SK-N-SH (cell line): ENCODE measurements around the gene ZNF184. TPM values are rescaled to one million over a fixed set of nuclear protein-coding genes. Genes with fewer than 3 reads are reported as not detected.

Experiments
- CTCF ChIA-PET: fragments of 300-600, 350-600 bp; formaldehyde crosslinking; extraction: SDS; loops from one replicate; lab custom pipeline; 2021; lab: Yijun Ruan, JAX
- POLR2A ChIA-PET: fragments of 350-600 bp; sonication (Branson Sonifier 250); formaldehyde crosslinking; extraction: SDS; loops from one replicate; lab custom pipeline; 2020; ENCODE audit warnings: antibody characterized with exemption, inconsistent platforms; lab: Yijun Ruan, JAX
- DNase-seq: peaks from one replicate; pipeline ENCODE4 v3.0.0; 2012
- H2AFZ ChIP-seq: fragments of 200-600 bp; sonication (generic); 2 replicates; pipeline ENCODE4 v1.8.1; 2016; ENCODE audit warnings: antibody characterized with exemption, mild to moderate bottlenecking, low read depth
- H3F3A ChIP-seq: fragments of 200-600 bp; sonication (generic); replicated peaks from 2 replicates; pipeline ENCODE3; 2016; ENCODE audit warnings: antibody characterized with exemption, mild to moderate bottlenecking; ENCODE audit not compliant: insufficient read depth
- H3K27ac ChIP-seq, 2 experiments: fragments of 200-500 bp in 1 of 2; fragments of 200-600 bp in 1 of 2; sonication (Bioruptor generic) in 1 of 2; sonication (generic), shearing (Covaris generic) in 1 of 2; 2 replicates each; pipeline versions ENCODE4 v1.5.1 to v1.6.1; 2014 to 2016; ENCODE audit warnings: low read depth in 2 of 2, inconsistent platforms in 1 of 2, low read length in 1 of 2, mild to moderate bottlenecking in 1 of 2, mixed read lengths in 1 of 2
- H3K27me3 ChIP-seq: fragments of 200-600 bp; sonication (generic), shearing (Covaris generic); 2 replicates; pipeline ENCODE4 v1.6.1; 2016; ENCODE audit warnings: mixed run types; ENCODE audit not compliant: insufficient read depth
- H3K36me3 ChIP-seq, 2 experiments: fragments of 200-500 bp in 1 of 2; fragments of 200-600 bp in 1 of 2; sonication (Bioruptor generic) in 1 of 2; sonication (generic) in 1 of 2; replicated peaks in 1 of 2; 2 replicates each; pipeline versions ENCODE3 to v1.5.1; 2014 to 2016; ENCODE audit warnings: low read length in 1 of 2, mild to moderate bottlenecking in 1 of 2; ENCODE audit not compliant: insufficient read depth in 2 of 2, control insufficient read depth in 1 of 2
- H3K4me1 ChIP-seq, 2 experiments: fragments of 200-500 bp in 1 of 2; fragments of 200-600 bp in 1 of 2; sonication (Bioruptor generic) in 1 of 2; sonication (generic), shearing (Covaris generic) in 1 of 2; 2 replicates each; pipeline versions ENCODE4 v1.5.1 to v1.6.1; 2014 to 2016; ENCODE audit warnings: low read depth in 1 of 2, low read length in 1 of 2, mixed run types in 1 of 2; ENCODE audit not compliant: insufficient read depth in 2 of 2, control insufficient read depth in 1 of 2
- H3K4me2 ChIP-seq: fragments of 200-600 bp; sonication (generic), shearing (Covaris generic); 2 replicates; pipeline ENCODE4 v1.6.1; 2017; ENCODE audit warnings: mixed run types
- H3K4me3 ChIP-seq, 2 experiments: fragments of 200-500 bp in 1 of 2; fragments of 200-600 bp in 1 of 2; sonication (Bioruptor generic) in 1 of 2; sonication (generic), shearing (Covaris generic) in 1 of 2; 2 replicates each; pipeline versions ENCODE4 v1.5.1 to v1.8.1; 2014 to 2016; ENCODE audit warnings: low read depth in 2 of 2, inconsistent platforms in 1 of 2, low read length in 1 of 2, mild to moderate bottlenecking in 1 of 2, mixed read lengths in 1 of 2, moderate library complexity in 1 of 2
- H3K79me2 ChIP-seq: fragments of 200-600 bp; sonication (generic); 2 replicates; pipeline ENCODE4 v1.8.1; 2017; ENCODE audit warnings: mild to moderate bottlenecking; ENCODE audit not compliant: insufficient read depth
- H3K9ac ChIP-seq: fragments of 200-600 bp; sonication (generic); 2 replicates; pipeline ENCODE4 v1.6.1; 2017; ENCODE audit warnings: mixed run types
- H3K9me2 ChIP-seq: fragments of 200-600 bp; sonication (generic); 2 replicates; pipeline ENCODE4 v1.6.1; 2017; ENCODE audit warnings: mixed run types
- H3K9me3 ChIP-seq: fragments of 200-600 bp; sonication (generic); 2 replicates; pipeline ENCODE4 v1.6.1; 2017; ENCODE audit warnings: mixed run types, mild to moderate bottlenecking, moderate library complexity
- H4K20me1 ChIP-seq: fragments of 200-600 bp; sonication (generic); 2 replicates; pipeline ENCODE4 v1.6.1; 2017; ENCODE audit warnings: mild to moderate bottlenecking, mixed run types; ENCODE audit not compliant: insufficient read depth
- FOXJ3 ChIP-seq: sonication (generic); formaldehyde crosslinking; IDR thresholded peaks from 2 replicates; pipeline ENCODE4 v1.5.1; 2020; ENCODE audit warnings: mild to moderate bottlenecking, missing genetic modification reagents
- FOXM1 ChIP-seq: IDR thresholded peaks from 2 replicates; pipeline ENCODE4 v1.4.0; 2012; ENCODE audit warnings: low read depth, mild to moderate bottlenecking
- POLR2AphosphoS5 ChIP-seq: IDR thresholded peaks from 2 replicates; pipeline ENCODE4 v1.6.1; 2012; ENCODE audit warnings: low read depth, low read length
- SIN3A ChIP-seq: IDR thresholded peaks from 2 replicates; pipeline ENCODE4 v1.6.1; 2012; ENCODE audit warnings: low read depth, mild to moderate bottlenecking, low read length, moderate library complexity, borderline replicate concordance
- SMC3 ChIP-seq: IDR thresholded peaks from 2 replicates; pipeline ENCODE4 v1.6.1; 2012; ENCODE audit warnings: low read depth, low read length, improper control_type of control experiment
- TCF12 ChIP-seq: IDR thresholded peaks from 2 replicates; pipeline ENCODE4 v1.4.0; 2012
- YY1 ChIP-seq: IDR thresholded peaks from 2 replicates; pipeline ENCODE4 v1.4.0; 2012; ENCODE audit warnings: low read depth, mild to moderate bottlenecking
- whole genome bisulfite sequencing: methylation state at CpG from one replicate; pipeline ENCODE4 v1.1.6; 2017; ENCODE audit warnings: low lambda C conversion rate; 5-methylcytosine and 5-hydroxymethylcytosine counted together
- polyA plus RNA-seq, 3 experiments: library from polyadenylated mRNA; depleted of rRNA; stranded (reverse); fragments of >200 nt; gene quantifications; 2 replicates each; pipeline ENCODE4 v1.2.3, GENCODE V29; 2012
- TF ChIP-seq, protein P1 (sequence below): fragments of 150-350 bp; IDR thresholded peaks from 2 replicates; pipeline ENCODE4 v1.6.1; 2017; ENCODE audit warnings: antibody characterized with exemption, low read length, low read depth, borderline replicate concordance
- TF ChIP-seq, protein P2 (sequence below): IDR thresholded peaks from 2 replicates; pipeline ENCODE4; 2012
- TF ChIP-seq, protein P3 (sequence below): IDR thresholded peaks from 2 replicates; pipeline ENCODE4 v1.4.0; 2012; ENCODE audit warnings: low read depth
- TF ChIP-seq, protein P4 (sequence below): fragments of 200-600 bp; sonication (generic); IDR thresholded peaks from 2 replicates; pipeline ENCODE4 v1.6.1; 2017; ENCODE audit warnings: antibody characterized with exemption, mild to moderate bottlenecking, moderate library complexity
- TF ChIP-seq, protein P5 (sequence below): IDR thresholded peaks from 2 replicates; pipeline ENCODE4 v1.4.0; 2012; ENCODE audit warnings: low read depth, borderline replicate concordance

Gene ZNF184
- polyA plus RNA-seq, 1 of the 3 experiments (the other 2 are of a cell fraction): 1.6 TPM

DNA sequence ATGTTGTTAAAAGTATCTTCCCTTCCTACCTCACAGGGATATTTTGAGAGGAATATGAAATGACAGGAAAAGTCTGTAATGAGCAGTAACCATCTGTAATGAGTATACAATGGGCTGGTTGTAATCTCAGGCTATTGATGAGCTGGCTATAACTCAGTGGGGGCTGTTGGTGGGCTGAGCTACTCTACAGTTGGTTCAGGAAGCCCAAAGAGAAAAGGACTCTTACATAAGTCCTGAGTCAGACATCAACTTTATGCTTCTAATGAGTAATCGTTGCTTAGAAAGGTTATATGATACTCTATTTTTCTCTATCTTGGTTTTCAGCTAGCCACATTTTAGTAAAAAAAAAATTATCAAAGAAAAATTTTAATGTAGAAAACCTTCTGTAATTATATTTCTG lies 57.9 kb downstream of the ZNF184 start (continued):
- TF ChIP-seq, protein P1, sequence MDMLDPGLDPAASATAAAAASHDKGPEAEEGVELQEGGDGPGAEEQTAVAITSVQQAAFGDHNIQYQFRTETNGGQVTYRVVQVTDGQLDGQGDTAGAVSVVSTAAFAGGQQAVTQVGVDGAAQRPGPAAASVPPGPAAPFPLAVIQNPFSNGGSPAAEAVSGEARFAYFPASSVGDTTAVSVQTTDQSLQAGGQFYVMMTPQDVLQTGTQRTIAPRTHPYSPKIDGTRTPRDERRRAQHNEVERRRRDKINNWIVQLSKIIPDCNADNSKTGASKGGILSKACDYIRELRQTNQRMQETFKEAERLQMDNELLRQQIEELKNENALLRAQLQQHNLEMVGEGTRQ: no peak
- TF ChIP-seq, protein P2, sequence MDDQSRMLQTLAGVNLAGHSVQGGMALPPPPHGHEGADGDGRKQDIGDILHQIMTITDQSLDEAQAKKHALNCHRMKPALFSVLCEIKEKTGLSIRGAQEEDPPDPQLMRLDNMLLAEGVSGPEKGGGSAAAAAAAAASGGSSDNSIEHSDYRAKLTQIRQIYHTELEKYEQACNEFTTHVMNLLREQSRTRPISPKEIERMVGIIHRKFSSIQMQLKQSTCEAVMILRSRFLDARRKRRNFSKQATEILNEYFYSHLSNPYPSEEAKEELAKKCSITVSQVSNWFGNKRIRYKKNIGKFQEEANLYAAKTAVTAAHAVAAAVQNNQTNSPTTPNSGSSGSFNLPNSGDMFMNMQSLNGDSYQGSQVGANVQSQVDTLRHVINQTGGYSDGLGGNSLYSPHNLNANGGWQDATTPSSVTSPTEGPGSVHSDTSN: no peak
- TF ChIP-seq TCF12: no peak
- TF ChIP-seq, protein P3, sequence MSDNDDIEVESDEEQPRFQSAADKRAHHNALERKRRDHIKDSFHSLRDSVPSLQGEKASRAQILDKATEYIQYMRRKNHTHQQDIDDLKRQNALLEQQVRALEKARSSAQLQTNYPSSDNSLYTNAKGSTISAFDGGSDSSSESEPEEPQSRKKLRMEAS: no peak
- no peak for TF ChIP-seq YY1
- TF ChIP-seq SMC3: no peak

DNA sequence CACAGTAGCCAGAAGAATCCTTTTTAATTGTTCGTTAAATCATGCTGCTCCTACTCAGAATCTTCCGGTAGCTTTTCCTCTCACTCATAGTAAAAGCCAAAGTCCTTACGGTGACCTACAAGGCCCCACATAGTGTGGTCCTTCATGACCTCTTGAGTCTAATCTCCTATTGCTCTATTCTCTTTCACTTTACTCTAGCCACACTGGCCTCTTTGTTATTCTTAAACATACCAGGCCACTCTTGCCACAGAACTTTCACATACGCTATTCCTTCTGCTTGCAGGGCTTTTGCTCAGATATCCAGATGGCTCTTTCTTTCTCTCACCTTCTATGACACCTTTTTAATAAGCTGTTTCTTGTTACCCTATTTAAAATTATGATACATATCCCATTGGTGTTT lies 58.6 kb downstream of the ZNF184 start:
- CTCF ChIA-PET: interaction anchor here (1.0 kb wide), 1 partner anchor 13 kb away, joined by 3 read pairs; no protein-coding TSS in a partner anchor

More for the DNA sequence above, 58.6 kb downstream of the ZNF184 start:
- H2AFZ ChIP-seq: no peak overlapping the region
- no peaks in the 10 kb centered on the region for H3K79me2 ChIP-seq
- POLR2A ChIA-PET: no interaction called here
- WGBS: 39% methylated on average over 4 of the region's 4 CpGs
- H3K4me2 ChIP-seq: no peak overlapping the region
- H3K9me3 ChIP-seq: no peaks in the 10 kb centered on the region
- no peak overlapping the region for H3K27ac ChIP-seq
- TF ChIP-seq, protein P4, sequence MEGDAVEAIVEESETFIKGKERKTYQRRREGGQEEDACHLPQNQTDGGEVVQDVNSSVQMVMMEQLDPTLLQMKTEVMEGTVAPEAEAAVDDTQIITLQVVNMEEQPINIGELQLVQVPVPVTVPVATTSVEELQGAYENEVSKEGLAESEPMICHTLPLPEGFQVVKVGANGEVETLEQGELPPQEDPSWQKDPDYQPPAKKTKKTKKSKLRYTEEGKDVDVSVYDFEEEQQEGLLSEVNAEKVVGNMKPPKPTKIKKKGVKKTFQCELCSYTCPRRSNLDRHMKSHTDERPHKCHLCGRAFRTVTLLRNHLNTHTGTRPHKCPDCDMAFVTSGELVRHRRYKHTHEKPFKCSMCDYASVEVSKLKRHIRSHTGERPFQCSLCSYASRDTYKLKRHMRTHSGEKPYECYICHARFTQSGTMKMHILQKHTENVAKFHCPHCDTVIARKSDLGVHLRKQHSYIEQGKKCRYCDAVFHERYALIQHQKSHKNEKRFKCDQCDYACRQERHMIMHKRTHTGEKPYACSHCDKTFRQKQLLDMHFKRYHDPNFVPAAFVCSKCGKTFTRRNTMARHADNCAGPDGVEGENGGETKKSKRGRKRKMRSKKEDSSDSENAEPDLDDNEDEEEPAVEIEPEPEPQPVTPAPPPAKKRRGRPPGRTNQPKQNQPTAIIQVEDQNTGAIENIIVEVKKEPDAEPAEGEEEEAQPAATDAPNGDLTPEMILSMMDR: no peak
- no peak for TF ChIP-seq FOXJ3 (CRISPR knock-in tag)
- TF ChIP-seq POLR2AphosphoS5: no peak
- TF ChIP-seq, protein P1: no peak
- TF ChIP-seq FOXM1: no peak
- TF ChIP-seq, protein P5, sequence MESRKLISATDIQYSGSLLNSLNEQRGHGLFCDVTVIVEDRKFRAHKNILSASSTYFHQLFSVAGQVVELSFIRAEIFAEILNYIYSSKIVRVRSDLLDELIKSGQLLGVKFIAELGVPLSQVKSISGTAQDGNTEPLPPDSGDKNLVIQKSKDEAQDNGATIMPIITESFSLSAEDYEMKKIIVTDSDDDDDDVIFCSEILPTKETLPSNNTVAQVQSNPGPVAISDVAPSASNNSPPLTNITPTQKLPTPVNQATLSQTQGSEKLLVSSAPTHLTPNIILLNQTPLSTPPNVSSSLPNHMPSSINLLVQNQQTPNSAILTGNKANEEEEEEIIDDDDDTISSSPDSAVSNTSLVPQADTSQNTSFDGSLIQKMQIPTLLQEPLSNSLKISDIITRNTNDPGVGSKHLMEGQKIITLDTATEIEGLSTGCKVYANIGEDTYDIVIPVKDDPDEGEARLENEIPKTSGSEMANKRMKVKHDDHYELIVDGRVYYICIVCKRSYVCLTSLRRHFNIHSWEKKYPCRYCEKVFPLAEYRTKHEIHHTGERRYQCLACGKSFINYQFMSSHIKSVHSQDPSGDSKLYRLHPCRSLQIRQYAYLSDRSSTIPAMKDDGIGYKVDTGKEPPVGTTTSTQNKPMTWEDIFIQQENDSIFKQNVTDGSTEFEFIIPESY: no peak
- no peak for TF ChIP-seq SIN3A
- no peaks in the 10 kb centered on the region for H3K27me3 ChIP-seq
- H3K4me1 ChIP-seq: no peaks in the 10 kb centered on the region
- no peaks in the 10 kb centered on the region for H3F3A ChIP-seq
- no peaks in the 10 kb centered on the region for H3K9me2 ChIP-seq
- H3K4me3 ChIP-seq: no peak overlapping the region
- H4K20me1 ChIP-seq: no peaks in the 10 kb centered on the region
- no peak overlapping the region for H3K9ac ChIP-seq
- H3K36me3 ChIP-seq: no peaks in the 10 kb centered on the region
- no peak for DNase-seq
